WTC11 (cell line): ENCODE measurements around the gene MREG.
"Not testable (repeated sequence)": the region's sequence is repeated elsewhere in the genome, so short reads cannot be mapped to it uniquely, and the experiment has no call there.

Experiments
- CREB1 ChIP-seq: sonication (generic); formaldehyde crosslinking; IDR thresholded peaks from 2 replicates; pipeline ENCODE4 v1.8.0; 2023; ENCODE audit warnings: mild to moderate bottlenecking, missing genetic modification reagents
- ETV6 ChIP-seq: sonication (generic); formaldehyde crosslinking; IDR thresholded peaks from 2 replicates; pipeline ENCODE4 v1.8.1; 2022; ENCODE audit warnings: mild to moderate bottlenecking, missing genetic modification reagents
- FOXJ3 ChIP-seq: sonication (generic); formaldehyde crosslinking; IDR thresholded peaks from 2 replicates; pipeline ENCODE4 v1.9.0; 2021; ENCODE audit warnings: missing genetic modification reagents, mild to moderate bottlenecking, borderline replicate concordance
- GRHL2 ChIP-seq: fragments of 250-450 bp; sonication (Bioruptor Pico); IDR thresholded peaks from 2 replicates; pipeline ENCODE4 v1.8.0; 2022; ENCODE audit warnings: mild to moderate bottlenecking, moderate library complexity; ENCODE audit not compliant: insufficient replicate concordance, severe bottlenecking
- IRF2 ChIP-seq: sonication (generic); formaldehyde crosslinking; IDR thresholded peaks from 2 replicates; pipeline ENCODE4 v1.8.0; 2022; ENCODE audit warnings: low read depth, missing genetic modification reagents, borderline replicate concordance
- PRRX2 ChIP-seq: fragments of 250-450 bp; sonication (Bioruptor Pico); IDR thresholded peaks from 2 replicates; pipeline ENCODE4 v1.8.0; 2021; ENCODE audit warnings: mild to moderate bottlenecking
- TEAD4 ChIP-seq: sonication (generic); formaldehyde crosslinking; IDR thresholded peaks from 2 replicates; pipeline ENCODE4 v1.8.0; 2022; ENCODE audit warnings: mild to moderate bottlenecking, missing genetic modification reagents
- TF ChIP-seq, protein P1 (sequence below): fragments of 200-600 bp; IDR thresholded peaks from 2 replicates; pipeline ENCODE4 v1.8.0; 2022; ENCODE audit warnings: antibody characterized with exemption
- TF ChIP-seq, protein P2 (sequence below): sonication (generic); formaldehyde crosslinking; IDR thresholded peaks from 2 replicates; pipeline ENCODE4 v1.8.0; 2023; ENCODE audit warnings: missing genetic modification reagents, mild to moderate bottlenecking, borderline replicate concordance
- TF ChIP-seq, protein P3 (sequence below): sonication (generic); formaldehyde crosslinking; IDR thresholded peaks from 2 replicates; pipeline ENCODE4 v1.8.0; 2022; ENCODE audit warnings: mild to moderate bottlenecking, missing genetic modification reagents
- TF ChIP-seq, protein P4 (sequence below): sonication (generic); formaldehyde crosslinking; IDR thresholded peaks from 2 replicates; pipeline ENCODE4 v1.8.1; 2023; ENCODE audit warnings: mild to moderate bottlenecking, moderate library complexity, missing genetic modification reagents
- TF ChIP-seq, protein P5 (sequence below): sonication (generic); formaldehyde crosslinking; IDR thresholded peaks from 2 replicates; pipeline ENCODE4 v1.8.1; 2022; ENCODE audit warnings: low read depth, missing genetic modification reagents, borderline replicate concordance
- TF ChIP-seq, protein P6 (sequence below): sonication (generic); formaldehyde crosslinking; IDR thresholded peaks from 2 replicates; pipeline ENCODE4 v1.8.0; 2023; ENCODE audit warnings: missing genetic modification reagents

DNA sequence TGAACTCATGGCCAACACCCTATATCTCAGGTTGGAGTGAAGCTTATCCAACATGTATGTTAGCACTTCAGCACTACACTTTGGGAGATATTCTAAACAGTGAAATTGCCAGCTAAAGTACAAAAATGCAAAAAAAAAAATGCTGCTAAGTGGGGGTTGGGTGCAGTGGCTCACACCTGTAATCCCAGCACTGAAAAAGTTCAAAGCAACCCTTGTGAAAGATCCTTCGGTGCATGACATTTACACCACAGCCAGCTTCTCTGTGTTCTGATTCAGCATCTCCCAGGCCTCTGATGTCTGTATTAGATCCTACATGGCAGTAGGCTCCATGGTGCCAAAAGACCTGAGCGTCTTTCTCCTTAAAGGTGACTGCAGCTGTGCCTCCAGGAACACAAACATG, 4.1 kb downstream of the MREG start:
- TF ChIP-seq, protein P1, sequence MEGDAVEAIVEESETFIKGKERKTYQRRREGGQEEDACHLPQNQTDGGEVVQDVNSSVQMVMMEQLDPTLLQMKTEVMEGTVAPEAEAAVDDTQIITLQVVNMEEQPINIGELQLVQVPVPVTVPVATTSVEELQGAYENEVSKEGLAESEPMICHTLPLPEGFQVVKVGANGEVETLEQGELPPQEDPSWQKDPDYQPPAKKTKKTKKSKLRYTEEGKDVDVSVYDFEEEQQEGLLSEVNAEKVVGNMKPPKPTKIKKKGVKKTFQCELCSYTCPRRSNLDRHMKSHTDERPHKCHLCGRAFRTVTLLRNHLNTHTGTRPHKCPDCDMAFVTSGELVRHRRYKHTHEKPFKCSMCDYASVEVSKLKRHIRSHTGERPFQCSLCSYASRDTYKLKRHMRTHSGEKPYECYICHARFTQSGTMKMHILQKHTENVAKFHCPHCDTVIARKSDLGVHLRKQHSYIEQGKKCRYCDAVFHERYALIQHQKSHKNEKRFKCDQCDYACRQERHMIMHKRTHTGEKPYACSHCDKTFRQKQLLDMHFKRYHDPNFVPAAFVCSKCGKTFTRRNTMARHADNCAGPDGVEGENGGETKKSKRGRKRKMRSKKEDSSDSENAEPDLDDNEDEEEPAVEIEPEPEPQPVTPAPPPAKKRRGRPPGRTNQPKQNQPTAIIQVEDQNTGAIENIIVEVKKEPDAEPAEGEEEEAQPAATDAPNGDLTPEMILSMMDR: not testable (repeated sequence)
- TF ChIP-seq PRRX2 (CRISPR knock-in tag); ETV6 (CRISPR knock-in tag); FOXJ3 (CRISPR knock-in tag); CREB1 (CRISPR knock-in tag); IRF2 (CRISPR knock-in tag); GRHL2; TEAD4 (CRISPR knock-in tag): not testable (repeated sequence)
- TF ChIP-seq, protein P2, sequence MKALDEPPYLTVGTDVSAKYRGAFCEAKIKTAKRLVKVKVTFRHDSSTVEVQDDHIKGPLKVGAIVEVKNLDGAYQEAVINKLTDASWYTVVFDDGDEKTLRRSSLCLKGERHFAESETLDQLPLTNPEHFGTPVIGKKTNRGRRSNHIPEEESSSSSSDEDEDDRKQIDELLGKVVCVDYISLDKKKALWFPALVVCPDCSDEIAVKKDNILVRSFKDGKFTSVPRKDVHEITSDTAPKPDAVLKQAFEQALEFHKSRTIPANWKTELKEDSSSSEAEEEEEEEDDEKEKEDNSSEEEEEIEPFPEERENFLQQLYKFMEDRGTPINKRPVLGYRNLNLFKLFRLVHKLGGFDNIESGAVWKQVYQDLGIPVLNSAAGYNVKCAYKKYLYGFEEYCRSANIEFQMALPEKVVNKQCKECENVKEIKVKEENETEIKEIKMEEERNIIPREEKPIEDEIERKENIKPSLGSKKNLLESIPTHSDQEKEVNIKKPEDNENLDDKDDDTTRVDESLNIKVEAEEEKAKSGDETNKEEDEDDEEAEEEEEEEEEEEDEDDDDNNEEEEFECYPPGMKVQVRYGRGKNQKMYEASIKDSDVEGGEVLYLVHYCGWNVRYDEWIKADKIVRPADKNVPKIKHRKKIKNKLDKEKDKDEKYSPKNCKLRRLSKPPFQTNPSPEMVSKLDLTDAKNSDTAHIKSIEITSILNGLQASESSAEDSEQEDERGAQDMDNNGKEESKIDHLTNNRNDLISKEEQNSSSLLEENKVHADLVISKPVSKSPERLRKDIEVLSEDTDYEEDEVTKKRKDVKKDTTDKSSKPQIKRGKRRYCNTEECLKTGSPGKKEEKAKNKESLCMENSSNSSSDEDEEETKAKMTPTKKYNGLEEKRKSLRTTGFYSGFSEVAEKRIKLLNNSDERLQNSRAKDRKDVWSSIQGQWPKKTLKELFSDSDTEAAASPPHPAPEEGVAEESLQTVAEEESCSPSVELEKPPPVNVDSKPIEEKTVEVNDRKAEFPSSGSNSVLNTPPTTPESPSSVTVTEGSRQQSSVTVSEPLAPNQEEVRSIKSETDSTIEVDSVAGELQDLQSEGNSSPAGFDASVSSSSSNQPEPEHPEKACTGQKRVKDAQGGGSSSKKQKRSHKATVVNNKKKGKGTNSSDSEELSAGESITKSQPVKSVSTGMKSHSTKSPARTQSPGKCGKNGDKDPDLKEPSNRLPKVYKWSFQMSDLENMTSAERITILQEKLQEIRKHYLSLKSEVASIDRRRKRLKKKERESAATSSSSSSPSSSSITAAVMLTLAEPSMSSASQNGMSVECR (CRISPR knock-in tag): not testable (repeated sequence)
- TF ChIP-seq, protein P3, sequence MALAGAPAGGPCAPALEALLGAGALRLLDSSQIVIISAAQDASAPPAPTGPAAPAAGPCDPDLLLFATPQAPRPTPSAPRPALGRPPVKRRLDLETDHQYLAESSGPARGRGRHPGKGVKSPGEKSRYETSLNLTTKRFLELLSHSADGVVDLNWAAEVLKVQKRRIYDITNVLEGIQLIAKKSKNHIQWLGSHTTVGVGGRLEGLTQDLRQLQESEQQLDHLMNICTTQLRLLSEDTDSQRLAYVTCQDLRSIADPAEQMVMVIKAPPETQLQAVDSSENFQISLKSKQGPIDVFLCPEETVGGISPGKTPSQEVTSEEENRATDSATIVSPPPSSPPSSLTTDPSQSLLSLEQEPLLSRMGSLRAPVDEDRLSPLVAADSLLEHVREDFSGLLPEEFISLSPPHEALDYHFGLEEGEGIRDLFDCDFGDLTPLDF: not testable (repeated sequence)
- TF ChIP-seq, protein P4, sequence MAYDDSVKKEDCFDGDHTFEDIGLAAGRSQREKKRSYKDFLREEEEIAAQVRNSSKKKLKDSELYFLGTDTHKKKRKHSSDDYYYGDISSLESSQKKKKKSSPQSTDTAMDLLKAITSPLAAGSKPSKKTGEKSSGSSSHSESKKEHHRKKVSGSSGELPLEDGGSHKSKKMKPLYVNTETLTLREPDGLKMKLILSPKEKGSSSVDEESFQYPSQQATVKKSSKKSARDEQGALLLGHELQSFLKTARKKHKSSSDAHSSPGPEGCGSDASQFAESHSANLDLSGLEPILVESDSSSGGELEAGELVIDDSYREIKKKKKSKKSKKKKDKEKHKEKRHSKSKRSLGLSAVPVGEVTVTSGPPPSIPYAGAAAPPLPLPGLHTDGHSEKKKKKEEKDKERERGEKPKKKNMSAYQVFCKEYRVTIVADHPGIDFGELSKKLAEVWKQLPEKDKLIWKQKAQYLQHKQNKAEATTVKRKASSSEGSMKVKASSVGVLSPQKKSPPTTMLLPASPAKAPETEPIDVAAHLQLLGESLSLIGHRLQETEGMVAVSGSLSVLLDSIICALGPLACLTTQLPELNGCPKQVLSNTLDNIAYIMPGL (CRISPR knock-in tag): not testable (repeated sequence)
- TF ChIP-seq, protein P5, sequence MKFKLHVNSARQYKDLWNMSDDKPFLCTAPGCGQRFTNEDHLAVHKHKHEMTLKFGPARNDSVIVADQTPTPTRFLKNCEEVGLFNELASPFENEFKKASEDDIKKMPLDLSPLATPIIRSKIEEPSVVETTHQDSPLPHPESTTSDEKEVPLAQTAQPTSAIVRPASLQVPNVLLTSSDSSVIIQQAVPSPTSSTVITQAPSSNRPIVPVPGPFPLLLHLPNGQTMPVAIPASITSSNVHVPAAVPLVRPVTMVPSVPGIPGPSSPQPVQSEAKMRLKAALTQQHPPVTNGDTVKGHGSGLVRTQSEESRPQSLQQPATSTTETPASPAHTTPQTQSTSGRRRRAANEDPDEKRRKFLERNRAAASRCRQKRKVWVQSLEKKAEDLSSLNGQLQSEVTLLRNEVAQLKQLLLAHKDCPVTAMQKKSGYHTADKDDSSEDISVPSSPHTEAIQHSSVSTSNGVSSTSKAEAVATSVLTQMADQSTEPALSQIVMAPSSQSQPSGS (CRISPR knock-in tag): not testable (repeated sequence)
- TF ChIP-seq, protein P6, sequence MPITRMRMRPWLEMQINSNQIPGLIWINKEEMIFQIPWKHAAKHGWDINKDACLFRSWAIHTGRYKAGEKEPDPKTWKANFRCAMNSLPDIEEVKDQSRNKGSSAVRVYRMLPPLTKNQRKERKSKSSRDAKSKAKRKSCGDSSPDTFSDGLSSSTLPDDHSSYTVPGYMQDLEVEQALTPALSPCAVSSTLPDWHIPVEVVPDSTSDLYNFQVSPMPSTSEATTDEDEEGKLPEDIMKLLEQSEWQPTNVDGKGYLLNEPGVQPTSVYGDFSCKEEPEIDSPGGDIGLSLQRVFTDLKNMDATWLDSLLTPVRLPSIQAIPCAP: not testable (repeated sequence)
